ENCODE measurements around the gene USP13.
A peak's percentile ranks its signal among the peaks of the same experiment; 100 is the strongest.

USP13 gene

GRCh38 chr3:179660872-179661271 is 8.0 kb downstream of the USP13 start:
- no peak for DNase-seq

GRCh38 chr3:179661777-179662176 is 8.9 kb downstream of the USP13 start:
- DNase-seq = no peak

DNA sequence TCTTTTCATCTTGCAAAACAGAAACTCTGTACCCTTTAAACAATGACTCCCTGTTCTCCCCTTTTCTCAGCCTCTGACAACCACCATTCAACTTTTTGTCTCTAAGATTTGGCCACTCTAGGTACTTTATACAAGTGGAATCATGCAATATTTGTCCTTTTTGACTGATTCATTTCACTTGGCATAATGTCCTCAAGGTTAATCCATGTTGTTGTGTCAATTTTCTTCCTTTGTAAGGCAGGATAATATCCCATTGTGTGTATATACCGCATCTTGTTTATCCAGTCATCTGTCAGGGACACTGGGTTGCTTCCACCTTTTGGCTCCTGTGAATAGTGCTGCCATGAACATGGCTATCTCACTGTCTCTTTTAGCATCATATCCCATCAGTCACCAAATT is 10.3 kb downstream of the USP13 start:
- DNase-seq = no peak

- DNase-seq = no peak
Measured at GRCh38 chr3:179666030-179666429, 13.2 kb downstream of the USP13 start.

GRCh38 chr3:179666436-179667035 is 13.7 kb downstream of the USP13 start:
- DNase-seq = no peak

- DNase-seq = no peak
Measured at GRCh38 chr3:179668429-179668828, 15.6 kb downstream of the USP13 start.

GRCh38 chr3:179670311-179670710 is 17.5 kb downstream of the USP13 start:
- DNase-seq = no peak

DNA sequence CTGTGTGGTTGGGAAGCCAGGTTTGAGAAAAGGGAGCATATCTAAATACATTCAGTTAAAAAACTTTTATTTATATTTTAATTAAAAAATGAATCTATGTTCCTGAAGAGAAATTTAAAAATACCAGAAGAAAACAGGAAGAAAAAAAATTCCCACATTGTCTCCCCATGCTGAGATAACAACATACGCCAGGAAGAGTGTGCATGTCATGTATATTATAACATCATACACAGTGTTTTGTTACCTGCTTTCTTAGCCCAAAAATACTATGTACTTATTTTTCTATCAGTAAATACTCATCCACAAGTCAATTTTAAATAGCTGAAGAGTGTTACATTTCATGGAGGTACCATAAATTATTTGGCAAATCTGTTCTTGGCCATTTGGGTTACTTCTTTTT is 18.5 kb downstream of the USP13 start:
- DNase-seq = no peak

DNA sequence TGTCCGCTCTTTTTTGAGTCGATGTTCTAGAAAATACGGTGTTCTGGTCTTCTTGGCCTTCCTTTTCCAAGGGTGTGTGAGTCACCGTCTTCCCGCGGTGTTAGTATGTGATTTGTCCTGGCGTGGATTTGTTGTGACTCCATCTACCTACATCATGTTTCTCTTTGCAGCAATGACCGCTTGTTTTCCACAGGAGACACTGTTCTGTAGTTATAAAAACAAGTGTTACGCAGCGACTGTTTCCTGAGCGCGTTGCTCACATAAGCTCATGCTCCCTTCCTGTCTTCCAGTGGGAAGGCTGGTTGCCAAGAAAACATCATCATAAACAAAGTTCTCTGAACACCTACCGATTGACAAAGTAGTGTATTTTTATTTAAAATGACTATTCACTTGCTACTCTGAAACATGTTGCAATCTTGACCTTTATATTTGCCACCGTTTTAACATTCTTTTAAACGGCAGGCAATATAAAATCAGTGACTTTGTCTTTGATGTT is 19.0 kb downstream of the USP13 start:
- DNase-seq = no peak

GRCh38 chr3:179672918-179673317 is 20.1 kb downstream of the USP13 start:
- DNase-seq = no peak

- DNase-seq = no peak
Measured at GRCh38 chr3:179673523-179673922, 20.7 kb downstream of the USP13 start.

DNA sequence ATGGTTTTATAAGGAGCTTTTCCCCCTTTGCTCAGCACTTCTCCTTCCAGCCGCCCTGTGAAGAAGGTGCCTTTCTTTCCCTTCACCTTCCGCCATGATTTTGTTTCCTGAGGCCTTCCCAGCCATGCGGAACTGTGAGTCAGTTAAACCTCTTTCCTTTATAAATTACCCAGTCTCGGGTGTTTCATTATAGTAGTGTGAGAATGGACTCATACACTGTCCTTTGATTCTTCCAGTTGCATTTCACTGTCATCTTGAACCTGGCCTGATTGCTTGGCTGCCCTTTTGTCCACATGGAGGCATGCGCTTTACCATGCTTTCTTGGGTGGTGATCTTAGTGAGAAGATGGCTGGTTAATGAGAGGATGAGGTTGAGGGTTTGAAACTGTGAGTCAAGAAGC is 23.2 kb downstream of the USP13 start:
- DNase-seq = no peak

DNA sequence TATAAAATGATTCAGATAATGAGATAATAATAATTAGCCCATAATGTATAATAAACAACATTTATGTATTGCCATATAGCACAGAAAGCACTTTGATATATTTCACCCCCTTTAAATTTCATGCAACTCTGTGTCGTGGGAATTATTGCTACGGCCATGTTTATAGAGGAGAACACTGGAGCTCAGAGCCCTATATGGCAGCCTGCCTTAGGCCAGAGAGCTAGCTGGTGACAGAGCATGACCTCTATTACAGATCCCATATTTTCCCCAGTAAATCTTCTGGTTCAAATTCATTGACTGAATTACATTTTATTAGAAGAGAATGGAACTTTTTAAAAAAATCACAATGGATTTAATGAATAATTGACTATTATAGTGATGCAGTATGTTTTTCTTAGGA is 25.0 kb downstream of the USP13 start:
- DNase-seq = no peak

DNA sequence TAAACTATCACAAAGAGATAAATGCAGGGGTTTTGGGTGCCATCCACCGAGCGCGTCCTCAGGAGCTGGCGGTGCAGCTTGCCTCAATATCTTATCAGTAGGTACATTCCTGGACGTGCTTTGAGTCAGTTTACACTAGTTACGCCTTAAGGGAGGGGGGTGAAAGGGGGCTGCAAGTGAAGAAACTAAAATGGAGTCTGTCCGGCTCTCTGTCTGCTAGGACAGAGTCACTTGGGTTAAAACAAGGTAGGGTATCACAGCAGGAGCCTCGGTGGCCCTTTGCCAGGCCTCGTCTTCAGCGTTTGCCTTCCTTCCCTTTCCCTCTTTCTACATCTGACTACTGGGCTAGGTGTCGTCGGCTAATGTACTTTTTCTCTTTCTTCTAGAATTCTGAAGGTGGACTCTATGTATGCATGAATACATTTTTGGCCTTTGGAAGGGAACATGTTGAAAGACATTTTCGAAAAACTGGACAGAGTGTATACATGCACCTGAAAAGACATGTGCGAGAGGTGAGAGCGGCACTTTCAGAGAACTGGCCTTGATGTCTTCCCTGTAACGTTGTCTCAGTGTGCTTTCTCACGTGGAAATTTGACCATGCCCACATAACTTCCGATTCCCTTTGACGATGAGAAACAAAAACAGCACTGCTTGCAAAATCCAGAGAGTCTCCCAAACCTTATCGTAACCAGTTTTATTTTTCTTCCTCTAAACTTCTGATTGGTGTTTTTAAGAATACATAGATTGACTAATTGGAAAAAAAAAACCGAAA is 28.8 kb downstream of the USP13 start:
- DNase-seq = no peak

DNA sequence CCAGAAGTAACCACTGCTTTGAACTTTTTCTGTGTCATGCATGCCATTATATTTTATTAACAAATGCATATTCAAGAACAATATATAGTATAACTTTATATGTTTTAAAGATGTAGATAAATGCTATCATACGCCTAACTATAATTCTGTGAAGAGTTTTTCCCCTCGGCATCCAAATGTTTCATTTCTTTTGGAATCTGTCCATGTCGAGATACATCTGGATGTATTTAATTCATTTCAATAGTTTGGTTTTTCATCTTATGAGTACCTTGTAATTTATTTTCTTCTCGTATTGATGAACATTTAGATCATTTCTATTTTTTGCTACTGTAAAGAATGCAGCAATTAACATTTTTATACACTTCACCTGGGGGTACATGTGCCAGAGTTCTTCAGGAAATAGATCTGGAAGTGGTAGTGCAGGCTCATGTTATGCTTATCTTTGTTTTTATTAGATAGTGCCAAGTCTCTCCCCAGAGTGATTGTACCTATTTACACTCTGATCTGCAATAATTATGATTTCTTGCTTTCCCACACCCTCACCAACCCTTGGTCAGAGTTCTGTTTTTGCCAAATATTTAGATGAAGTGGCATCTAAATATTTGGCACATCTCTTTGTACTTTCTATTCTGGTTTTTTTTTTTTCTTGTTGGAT is 29.7 kb downstream of the USP13 start:
- DNase-seq = no peak

- DNase-seq = peak; percentile 31
Measured at GRCh38 chr3:179683286-179683685, 30.4 kb downstream of the USP13 start.

GRCh38 chr3:179687967-179688535 is 35.2 kb downstream of the USP13 start:
- DNase-seq = no peak

DNA sequence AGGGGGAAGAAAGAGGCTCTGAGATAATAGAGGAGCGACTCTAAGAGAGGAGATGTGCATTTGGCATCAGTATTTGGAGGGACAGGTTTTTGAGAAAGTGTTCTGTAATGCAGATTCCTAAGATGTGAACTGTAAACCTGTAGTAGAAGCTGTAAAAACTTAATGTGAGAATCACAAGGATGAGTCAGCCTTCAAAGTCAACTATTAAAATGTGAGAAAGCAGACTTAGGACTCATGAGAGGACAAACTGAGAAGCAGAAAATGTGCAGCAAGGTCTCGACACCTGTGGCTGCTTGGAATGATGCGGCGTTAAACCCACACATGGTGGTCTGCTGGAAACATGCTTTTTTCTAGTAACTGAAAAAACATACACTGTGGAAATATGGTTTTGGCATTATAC is 36.0 kb downstream of the USP13 start:
- no peak for DNase-seq

DNA sequence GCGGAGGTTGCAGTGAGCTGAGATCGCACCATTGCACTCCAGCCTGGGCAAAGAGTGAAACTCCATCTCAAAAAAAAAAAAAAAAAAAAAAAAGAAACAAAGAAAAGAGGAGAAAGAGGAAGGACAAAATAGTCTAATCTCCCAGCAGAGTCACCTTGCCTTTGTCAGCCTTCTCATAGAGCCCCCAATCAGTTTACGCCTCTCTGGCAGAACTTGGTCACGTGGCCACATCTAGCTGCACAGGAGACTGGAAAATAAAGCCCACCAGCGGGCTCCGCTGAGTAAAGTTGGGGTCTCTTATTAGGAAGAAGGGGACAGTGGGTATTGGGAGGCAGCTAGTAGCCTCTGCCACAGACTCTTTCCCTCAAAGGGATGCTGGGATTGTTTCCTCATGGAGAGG is 41.9 kb downstream of the USP13 start:
- DNase-seq = no peak

GRCh38 chr3:179695672-179696313 is 43.0 kb downstream of the USP13 start:
- peak; percentile 38 for DNase-seq

DNA sequence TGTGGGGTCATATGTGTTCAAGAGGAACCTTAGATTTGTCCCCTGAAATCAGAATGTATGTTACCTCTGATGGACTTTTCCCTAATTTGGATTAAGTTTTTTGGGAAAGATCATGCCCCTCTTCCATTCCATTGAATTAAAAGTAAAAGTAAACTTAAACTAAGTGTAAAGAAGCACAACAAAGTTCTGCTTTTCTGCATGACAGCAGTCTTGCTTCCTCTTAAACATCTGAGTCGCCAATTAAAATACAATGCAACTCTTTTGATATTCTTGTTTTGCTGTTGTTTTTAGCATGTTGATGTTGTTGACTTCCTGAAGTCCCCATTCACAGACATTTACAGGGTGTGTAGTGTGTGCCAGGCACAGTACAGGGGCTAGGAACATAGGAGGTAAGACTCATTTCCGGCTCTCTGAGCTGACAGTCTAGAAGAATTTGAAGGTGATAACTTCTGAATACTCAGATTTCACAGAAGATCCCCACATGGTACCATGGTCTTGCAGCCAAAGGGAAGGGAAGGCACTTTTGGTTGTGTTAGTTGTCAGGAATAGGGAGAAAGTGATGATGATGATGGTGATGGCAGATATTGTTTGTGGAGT is 45.0 kb downstream of the USP13 start:
- DNase-seq = no peak

DNA sequence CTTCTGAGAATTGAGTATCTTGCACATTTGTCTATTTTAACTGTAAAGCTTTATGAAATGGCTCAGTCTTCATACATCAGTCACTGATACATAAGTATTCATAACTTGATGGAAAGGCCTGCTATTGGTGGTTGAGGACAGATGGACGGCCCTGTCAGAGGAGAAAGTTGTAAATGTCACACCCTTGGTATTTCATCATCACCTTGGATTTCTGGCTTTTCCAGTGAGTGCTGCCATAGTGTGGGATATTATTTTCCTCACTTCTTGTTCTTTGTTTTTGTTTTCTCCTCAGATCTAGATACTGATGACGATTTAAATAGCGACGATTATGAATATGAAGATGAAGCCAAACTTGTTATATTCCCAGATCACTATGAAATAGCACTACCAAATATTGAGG is 47.9 kb downstream of the USP13 start:
- DNase-seq = no peak

Measured in hematopoietic multipotent progenitor cell treated with erythropoietin and hydrocortisone succinate and interleukin-3 and kit ligand, for 6 days (in vitro differentiated cells).